Endothelial cell of umbilical vein (primary cell): ENCODE measurements around the gene PFKP. TPM values are rescaled to one million over a fixed set of nuclear protein-coding genes. Genes with fewer than 3 reads are reported as not detected.

Experiments
- BruUV-seq: library from RNA; stranded (reverse); fragments of 400-500 nt; replicated peaks from 2 replicates; lab custom pipeline; 2021; lab: Mats Ljungman, UMichigan
- CTCF ChIA-PET: fragments of 300-600, 350-600 bp; sonication (Branson Sonifier 250); formaldehyde crosslinking; loops from one replicate; lab custom pipeline; 2021; ENCODE audit warnings: antibody characterized with exemption, inconsistent platforms; lab: Charles Lee
- POLR2A ChIA-PET: fragments of 300-600, 350-600 bp; sonication (Branson Sonifier 250); formaldehyde crosslinking; loops from one replicate; lab custom pipeline; 2021; ENCODE audit warnings: antibody characterized with exemption, inconsistent platforms; lab: Charles Lee
- DNase-seq: peaks from one replicate; pipeline ENCODE4 v3.0.0-alpha.2; 2011; ENCODE audit warnings: low read depth, low spot score
- FAIRE-seq: peaks from 2 replicates; lab custom pipeline; 2011; peaks lifted over from hg19 to GRCh38; lab: Jason Lieb, UNC
- H2AFZ ChIP-seq: 2 replicates; pipeline ENCODE4 v1.6.0; 2012; ENCODE audit warnings: low read depth, low read length, control low read depth, inconsistent platforms
- H3K27ac ChIP-seq: 2 replicates; pipeline ENCODE4 v1.5.1; 2011; ENCODE audit warnings: low read depth, mild to moderate bottlenecking, control low read depth, low read length, moderate library complexity; ENCODE audit not compliant: insufficient read depth
- H3K27me3 ChIP-seq, 2 experiments: 2 replicates each; pipeline versions ENCODE4 v1.6.0 to v1.6.1; 2011; ENCODE audit warnings: low read length in 2 of 2, mixed read lengths in 1 of 2; ENCODE audit not compliant: control insufficient read depth in 2 of 2, insufficient read depth in 2 of 2
- H3K36me3 ChIP-seq, 2 experiments: 2 replicates in 1 of 2; 3 replicates in 1 of 2; pipeline ENCODE4 v1.5.1; 2011; ENCODE audit warnings: low read length in 2 of 2, mild to moderate bottlenecking in 1 of 2, moderate library complexity in 1 of 2; ENCODE audit not compliant: control insufficient read depth in 2 of 2, insufficient read depth in 2 of 2; ENCODE audit errors: extremely low read depth in 1 of 2
- H3K4me1 ChIP-seq: 3 replicates; pipeline ENCODE4 v1.5.1; 2011; ENCODE audit warnings: mild to moderate bottlenecking, low read length; ENCODE audit not compliant: control insufficient read depth, insufficient read depth; ENCODE audit errors: extremely low read depth
- H3K4me2 ChIP-seq: 2 replicates; pipeline ENCODE4 v1.6.1; 2011; ENCODE audit warnings: low read length, control low read depth, mixed read lengths; ENCODE audit not compliant: insufficient read depth
- H3K4me3 ChIP-seq, 3 experiments: fragments of 200-600 bp in 1 of 3; sonication (generic), shearing (Covaris generic) in 1 of 3; replicated peaks in 1 of 3; 2 replicates each; pipeline ENCODE4 v1.5.1; 2011 to 2016; ENCODE audit warnings: control low read depth in 3 of 3, low read length in 3 of 3, mild to moderate bottlenecking in 2 of 3, inconsistent platforms in 1 of 3, low read depth in 1 of 3, moderate library complexity in 1 of 3; ENCODE audit not compliant: insufficient read depth in 1 of 3
- H3K79me2 ChIP-seq: 2 replicates; pipeline ENCODE4 v1.6.0; 2012; ENCODE audit warnings: low read length, inconsistent platforms; ENCODE audit not compliant: control insufficient read depth, insufficient read depth
- H3K9ac ChIP-seq: replicated peaks from 2 replicates; pipeline ENCODE3; 2011; ENCODE audit warnings: low read length, control low read depth; ENCODE audit not compliant: insufficient read depth; ENCODE audit errors: extremely low read depth
- H3K9me1 ChIP-seq: replicated peaks from 3 replicates; pipeline ENCODE4 v1.6.0; 2011; ENCODE audit warnings: mild to moderate bottlenecking, low read length; ENCODE audit not compliant: control insufficient read depth, insufficient read depth; ENCODE audit errors: extremely low read depth
- H3K9me3 ChIP-seq: replicated peaks from 2 replicates; pipeline ENCODE4 v1.5.1; 2012; ENCODE audit warnings: low read length, inconsistent platforms; ENCODE audit not compliant: control insufficient read depth, insufficient read depth
- H4K20me1 ChIP-seq: replicated peaks from 2 replicates; pipeline ENCODE3; 2011; ENCODE audit warnings: mild to moderate bottlenecking, low read length; ENCODE audit not compliant: control insufficient read depth, insufficient read depth; ENCODE audit errors: extremely low read depth
- MYC ChIP-seq: IDR thresholded peaks from one replicate; pipeline ENCODE4 v1.6.1; 2011; ENCODE audit warnings: mild to moderate bottlenecking, low read depth, low read length
- dilution Hi-C: fragments of 300-500 bp; cut with MboI; formaldehyde crosslinking; loops from one replicate; pipeline ENCODE4 v1.15.0; 2019; ENCODE audit warnings: low sequenced_read_pairs; ENCODE audit not compliant: extremely low pct_ligation_motif_present
- intact Hi-C: fragments of 100-400 bp; cut with micrococcal nuclease; formaldehyde crosslinking; loops from one replicate; pipeline ENCODE4 v1.10.0; 2022
- polyA plus RNA-seq, 4 experiments: library from polyadenylated mRNA; depleted of rRNA in 3 of 4; stranded (reverse) in 3 of 4; unstranded in 1 of 4; fragments of >200 nt; gene quantifications; 2 replicates each; pipeline versions ENCODE4 v1.2.1 to v1.2.3, GENCODE V29; 2011 to 2012; ENCODE audit warnings: missing spikeins in 1 of 4
- total RNA-seq: library from RNA; stranded (reverse); gene quantifications from 2 replicates; pipeline ENCODE4 v1.2.3, GENCODE V29; 2021
- TF ChIP-seq, protein P1 (sequence below), 2 donors: IDR thresholded peaks; 1 replicate in 1 of 2; 2 replicates in 1 of 2; pipeline ENCODE4 v1.5.1; 2011; ENCODE audit warnings: low read length in 2 of 2, mild to moderate bottlenecking in 2 of 2, moderate library complexity in 2 of 2, control low read depth in 1 of 2, inconsistent platforms in 1 of 2, low read depth in 1 of 2; ENCODE audit not compliant: insufficient read depth in 1 of 2; ENCODE audit errors: extremely low read depth in 1 of 2

PFKP gene
- total and polyA plus RNA-seq, 2 donors (not counting 3 experiments of a cell fraction or from before 2014, with no cell fraction given) = 185 to 359 TPM

- BruUV-seq = no TSS peak
- no peaks in the 10 kb centered on the region for H4K20me1 ChIP-seq
- no peaks in the 10 kb centered on the region for H3K4me1 ChIP-seq
- DNase-seq (no peak), FAIRE-seq (no peak)
- no peak overlapping the region for H2AFZ ChIP-seq
- H3K9me3 ChIP-seq = no peaks in the 10 kb centered on the region
- no peak overlapping the region for H3K27ac ChIP-seq
- no peak overlapping the region for H3K4me2 ChIP-seq
- peaks cover 2% of the 10 kb centered on the region for H3K79me2 ChIP-seq
- peaks cover 42 to 46% of the 10 kb centered on the region in 2 experiments for H3K36me3 ChIP-seq
- no peak overlapping the region for H3K9ac ChIP-seq
- TF ChIP-seq MYC = no peak
- no peak overlapping the region for H3K4me3 ChIP-seq
- dilution Hi-C loops (no loop called here), intact Hi-C loops (no loop called here)
- ChIA-PET CTCF (no interaction called here), POLR2A (no interaction called here)
- no peaks in the 10 kb centered on the region for H3K27me3 ChIP-seq
- H3K9me1 ChIP-seq = no peaks in the 10 kb centered on the region
Measured at GRCh38 chr10:3162533-3162932, 95.2 kb downstream of the PFKP start.

GRCh38 chr10:3163879-3164278 lies 96.5 kb downstream of the PFKP start:
- POLR2A ChIA-PET = interaction anchor here (1.4 kb wide), 1 partner anchor 9 kb away, joined by 5 read pairs; the partner anchor contains the start of gene PITRM1
- intact Hi-C loops = no loop called here

More at GRCh38 chr10:3163879-3164278, 96.5 kb downstream of the PFKP start:
- no peak overlapping the region for H3K9ac ChIP-seq
- no peak overlapping the region for H3K27ac ChIP-seq
- CTCF ChIA-PET = interaction anchor here (0.9 kb wide), 1 partner anchor 9 kb away, joined by 3 read pairs; the partner anchor contains the start of gene PITRM1
- no peaks in the 10 kb centered on the region for H4K20me1 ChIP-seq
- H3K4me3 ChIP-seq = no peak overlapping the region
- no peaks in the 10 kb centered on the region for H3K9me3 ChIP-seq
- no peaks in the 10 kb centered on the region for H3K9me1 ChIP-seq
- H3K36me3 ChIP-seq = peaks cover 39 to 40% of the 10 kb centered on the region in 2 experiments
- no peaks in the 10 kb centered on the region for H3K27me3 ChIP-seq
- no peak overlapping the region for H2AFZ ChIP-seq
- no peaks in the 10 kb centered on the region for H3K4me1 ChIP-seq
- DNase-seq (no peak), FAIRE-seq (no peak)
- H3K4me2 ChIP-seq = no peak overlapping the region
- H3K79me2 ChIP-seq = peaks cover 13% of the 10 kb centered on the region
- TF ChIP-seq, protein P1, sequence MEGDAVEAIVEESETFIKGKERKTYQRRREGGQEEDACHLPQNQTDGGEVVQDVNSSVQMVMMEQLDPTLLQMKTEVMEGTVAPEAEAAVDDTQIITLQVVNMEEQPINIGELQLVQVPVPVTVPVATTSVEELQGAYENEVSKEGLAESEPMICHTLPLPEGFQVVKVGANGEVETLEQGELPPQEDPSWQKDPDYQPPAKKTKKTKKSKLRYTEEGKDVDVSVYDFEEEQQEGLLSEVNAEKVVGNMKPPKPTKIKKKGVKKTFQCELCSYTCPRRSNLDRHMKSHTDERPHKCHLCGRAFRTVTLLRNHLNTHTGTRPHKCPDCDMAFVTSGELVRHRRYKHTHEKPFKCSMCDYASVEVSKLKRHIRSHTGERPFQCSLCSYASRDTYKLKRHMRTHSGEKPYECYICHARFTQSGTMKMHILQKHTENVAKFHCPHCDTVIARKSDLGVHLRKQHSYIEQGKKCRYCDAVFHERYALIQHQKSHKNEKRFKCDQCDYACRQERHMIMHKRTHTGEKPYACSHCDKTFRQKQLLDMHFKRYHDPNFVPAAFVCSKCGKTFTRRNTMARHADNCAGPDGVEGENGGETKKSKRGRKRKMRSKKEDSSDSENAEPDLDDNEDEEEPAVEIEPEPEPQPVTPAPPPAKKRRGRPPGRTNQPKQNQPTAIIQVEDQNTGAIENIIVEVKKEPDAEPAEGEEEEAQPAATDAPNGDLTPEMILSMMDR (IDR thresholded peaks at IDR 0.05; ENCODE audit: extremely low read depth in 1 of 2, insufficient read depth in 1 of 2, low read depth in 1 of 2, low read length in 2 of 2) = no peak
- dilution Hi-C loops = no loop called here
- BruUV-seq = no TSS peak
